ENCODE data around the gene CHMP1A.
"Not testable (repeated sequence)": the region's sequence is repeated elsewhere in the genome, so short reads cannot be mapped to it uniquely, and the experiment has no call there.

The CHMP1A gene

DNA sequence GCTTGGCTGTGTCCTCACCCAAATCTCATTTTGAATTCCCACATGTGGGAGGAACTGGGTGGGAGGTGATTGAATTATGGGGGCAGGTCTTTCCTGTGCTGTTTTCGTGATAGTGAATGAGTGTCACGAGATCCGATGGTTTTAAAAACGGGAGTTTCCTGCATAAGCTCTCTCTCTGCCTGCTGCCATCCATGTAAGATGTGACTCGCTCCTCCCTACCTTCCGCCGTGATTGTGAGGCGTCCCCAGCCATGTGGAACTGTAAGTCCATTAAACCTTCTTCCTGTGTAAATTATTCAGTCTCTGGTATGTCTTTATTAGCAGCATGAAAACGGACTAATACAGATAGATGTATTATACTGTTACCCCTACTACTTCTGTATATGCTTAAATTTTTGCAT lies 3.7 kb upstream of the CHMP1A start:
- no peak for DNase-seq (ENCODE audit: low read depth in 1 of 2, low spot score in 1 of 2)

DNA sequence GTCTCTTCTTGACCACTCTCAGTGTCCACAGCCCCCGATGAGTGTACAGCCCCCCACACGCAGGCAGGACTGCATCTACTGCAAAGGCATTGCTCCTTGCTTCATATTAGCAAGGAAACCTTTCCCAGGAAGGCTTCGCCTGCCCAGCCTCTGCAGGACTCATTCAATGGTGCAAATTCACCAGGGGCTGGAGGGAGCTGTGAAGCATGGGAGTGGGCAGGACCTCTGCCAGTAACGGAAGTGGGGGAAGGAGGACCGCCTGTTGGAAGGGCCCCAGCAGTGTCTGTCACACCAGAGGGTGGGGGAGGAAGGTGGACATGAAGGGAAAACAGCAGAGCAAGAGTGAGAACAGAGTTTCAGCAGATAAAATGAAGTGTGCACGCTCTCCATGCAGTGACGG lies 2.6 kb upstream of the CHMP1A start:
- DNase-seq (ENCODE audit: low read depth in 1 of 2, low spot score in 1 of 2), result no peak

DNA sequence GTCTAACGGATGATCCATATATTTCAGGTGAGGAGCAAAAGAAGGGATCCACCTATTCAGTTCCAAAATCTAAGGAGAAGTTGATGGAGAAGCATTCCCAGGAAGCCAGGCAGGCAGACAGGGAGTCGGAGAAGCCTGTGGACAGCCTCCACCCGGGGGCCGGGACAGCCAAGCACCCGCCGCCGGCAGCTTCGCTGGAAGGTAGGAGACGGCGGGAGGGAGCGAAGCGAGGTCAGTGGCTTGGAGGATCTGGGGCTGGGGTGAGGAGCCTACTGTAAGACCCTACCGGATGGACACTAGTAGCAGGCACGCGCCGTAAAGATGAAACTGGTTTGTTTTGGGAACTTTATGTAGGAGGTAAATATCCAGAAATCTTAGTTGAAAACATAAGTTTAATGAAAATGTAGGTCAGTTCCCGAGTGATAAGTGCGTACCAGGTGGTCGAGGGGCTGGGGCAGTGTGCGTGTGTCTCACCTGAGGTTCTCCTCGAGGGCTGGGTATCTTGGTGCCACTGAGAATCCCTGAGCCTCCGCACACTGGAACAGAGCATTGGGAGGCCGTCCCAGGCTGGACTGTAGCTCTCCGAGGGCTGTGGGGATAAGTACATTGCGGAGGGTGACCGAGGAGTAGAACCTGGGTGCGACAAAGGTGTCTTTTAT lies 842 bp upstream of the CHMP1A start:
- DNase-seq (ENCODE audit: low read depth in 1 of 2, low spot score in 1 of 2), result no peak

DNA sequence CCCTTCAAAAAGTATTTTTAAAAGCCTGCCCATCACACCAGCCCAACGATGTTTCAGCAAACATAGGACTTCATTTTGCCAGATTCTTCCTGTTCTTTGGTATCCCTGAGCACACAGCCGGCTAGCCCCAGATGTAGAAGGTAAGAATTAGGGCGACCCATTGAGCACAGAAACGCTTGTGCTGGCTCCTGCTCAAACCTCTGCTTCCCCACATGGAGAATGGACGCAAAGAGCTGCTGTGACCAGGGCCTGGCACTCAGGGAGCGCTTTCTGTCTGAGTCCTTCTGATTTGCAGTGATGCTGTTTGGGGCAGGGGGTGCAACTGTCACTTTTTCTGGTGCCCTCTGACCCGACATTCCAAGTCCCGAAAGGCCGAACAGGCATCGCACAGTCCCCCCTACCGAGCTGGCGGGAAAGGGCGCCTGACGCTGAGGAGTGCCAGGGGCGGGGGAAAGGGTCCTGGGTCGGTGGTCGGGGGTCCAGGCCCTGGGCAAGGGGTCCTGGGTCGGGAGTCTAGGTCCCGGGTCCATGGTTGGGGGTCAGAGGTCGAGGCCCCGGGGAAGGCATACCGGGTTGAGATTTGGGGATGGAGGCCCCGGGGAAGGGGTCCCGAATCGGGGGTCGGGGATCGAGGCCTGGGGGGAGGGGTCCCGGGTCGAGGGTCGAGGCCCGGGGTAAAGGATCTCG lies 930 bp downstream of the CHMP1A start:
- DNase-seq (ENCODE audit: low read depth in 1 of 2, low spot score in 1 of 2), result no peak

DNA sequence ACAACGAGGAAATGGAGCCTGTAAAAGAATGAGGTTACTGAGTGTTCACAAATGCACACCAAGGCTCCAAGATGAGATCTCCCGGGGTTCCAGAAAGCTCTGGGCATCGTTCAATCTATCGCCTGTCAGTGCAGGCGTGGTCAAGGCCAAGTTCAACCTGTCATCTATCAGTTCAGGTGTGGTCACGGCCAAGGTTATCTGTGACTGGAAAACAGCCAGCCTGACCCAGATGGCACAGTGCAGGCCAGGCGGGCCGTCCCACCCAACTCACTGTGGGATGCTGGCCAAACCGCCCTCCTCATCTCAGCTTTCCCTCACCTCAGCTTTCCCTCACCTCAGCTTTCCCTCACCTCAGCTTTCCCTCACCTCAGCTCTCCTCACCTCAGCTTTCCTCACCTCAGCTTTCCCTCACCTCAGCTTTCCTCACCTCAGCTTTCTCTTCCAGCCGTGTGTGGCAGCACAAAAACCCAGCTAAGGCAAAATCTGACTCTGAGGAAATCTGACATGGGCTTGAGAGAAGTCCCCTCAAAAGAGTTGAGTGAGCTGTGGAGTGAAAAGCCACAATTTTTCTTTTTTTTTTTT lies 2.4 kb downstream of the CHMP1A start:
- DNase-seq (ENCODE audit: low read depth in 1 of 2, low spot score in 1 of 2), result no peak

DNA sequence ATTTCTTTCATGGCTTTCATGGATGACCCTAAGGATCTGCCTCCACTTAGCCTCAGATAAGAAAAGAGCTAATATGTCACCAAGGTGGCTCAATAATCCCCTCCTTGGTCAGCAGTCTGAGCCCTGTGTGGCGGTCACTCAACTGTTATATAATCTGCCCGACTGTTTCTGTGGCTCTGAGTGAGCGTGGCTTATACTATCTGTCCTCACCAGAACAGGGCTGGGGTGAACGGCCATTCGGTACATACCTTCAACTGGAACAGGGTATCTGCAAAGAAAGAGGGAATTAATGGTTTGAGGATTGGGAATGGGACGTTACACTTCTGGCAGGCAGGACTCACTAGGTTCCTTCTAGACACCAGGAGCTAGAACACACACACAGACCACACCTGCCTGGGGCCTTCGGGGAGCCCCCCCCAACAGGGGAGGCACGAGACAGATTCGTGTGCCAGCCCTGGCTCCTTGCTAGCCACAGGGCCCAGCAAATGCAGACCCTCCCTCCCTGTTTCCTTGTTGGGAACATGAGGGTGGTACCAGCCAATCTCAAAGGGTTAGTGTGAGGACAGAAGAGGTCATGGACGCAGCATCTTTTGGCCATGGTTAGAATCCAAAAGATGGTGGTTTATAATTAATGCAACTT lies 3.7 kb downstream of the CHMP1A start:
- no peak for DNase-seq (ENCODE audit: low read depth in 1 of 2, low spot score in 1 of 2)

DNA sequence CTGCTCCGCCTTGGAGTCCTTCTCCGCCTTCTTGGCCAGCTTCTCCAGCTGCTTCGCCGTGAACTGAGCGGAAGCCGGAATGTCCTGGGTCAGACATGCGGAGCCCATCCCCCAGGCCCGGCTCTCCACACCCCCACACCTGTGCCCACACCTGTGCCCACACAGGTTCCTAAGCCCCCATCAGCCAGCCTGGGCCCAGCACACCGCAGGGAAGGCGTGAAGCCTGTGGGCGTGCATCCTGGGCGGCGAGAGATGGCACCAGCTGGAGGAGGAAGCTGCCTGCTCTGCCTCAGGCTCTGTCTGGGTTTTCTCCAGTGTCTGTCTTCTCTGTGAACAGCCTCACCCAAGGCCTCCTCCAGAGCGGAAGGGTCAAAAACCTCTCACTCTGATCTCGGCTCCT lies 5.9 kb downstream of the CHMP1A start:
- DNase-seq (ENCODE audit: low read depth in 1 of 2, low spot score in 1 of 2), result no peak

DNA sequence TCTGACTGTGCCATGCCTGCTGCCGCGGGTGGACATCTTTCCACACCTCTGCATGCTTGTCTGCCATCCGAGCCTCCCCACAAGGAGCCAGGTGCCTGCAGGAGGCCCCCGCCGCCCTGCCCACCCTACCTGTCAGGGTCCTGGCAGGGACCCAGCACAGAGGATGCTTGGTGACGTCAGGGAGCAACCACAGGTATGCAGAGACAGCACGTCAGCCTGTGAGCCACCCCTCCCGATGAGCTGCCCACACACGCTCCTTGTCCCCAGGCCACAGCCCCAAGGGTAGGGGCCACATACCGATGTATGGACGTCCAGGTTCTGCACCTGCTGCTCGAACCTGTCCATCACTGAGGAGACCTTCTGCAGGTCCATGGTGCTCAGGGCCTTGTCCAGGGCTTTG lies 10.6 kb downstream of the CHMP1A start:
- no peak for DNase-seq (ENCODE audit: low read depth in 1 of 2, low spot score in 1 of 2)

DNA sequence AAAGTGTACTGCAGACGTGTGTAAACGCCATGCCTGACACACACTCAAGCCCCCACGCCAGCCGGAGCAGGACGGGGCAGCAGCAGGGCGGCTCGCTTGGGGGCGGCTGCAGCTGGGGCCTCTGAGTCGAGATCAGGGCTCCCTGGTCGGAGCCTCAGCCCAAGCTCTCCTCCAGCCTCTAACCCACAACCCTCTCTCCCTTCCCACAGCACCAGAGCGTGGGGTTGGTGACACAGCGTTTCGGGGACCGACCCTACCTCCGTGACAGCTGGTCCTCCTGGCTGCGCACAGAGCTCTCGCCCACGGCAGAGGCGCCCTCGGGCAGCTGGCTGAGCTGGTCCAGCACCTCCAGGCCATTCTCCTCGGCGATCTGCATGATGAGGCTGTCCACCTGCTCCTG lies 11.2 kb downstream of the CHMP1A start:
- DNase-seq (ENCODE audit: low read depth in 1 of 2, low spot score in 1 of 2), result no peak

DNA sequence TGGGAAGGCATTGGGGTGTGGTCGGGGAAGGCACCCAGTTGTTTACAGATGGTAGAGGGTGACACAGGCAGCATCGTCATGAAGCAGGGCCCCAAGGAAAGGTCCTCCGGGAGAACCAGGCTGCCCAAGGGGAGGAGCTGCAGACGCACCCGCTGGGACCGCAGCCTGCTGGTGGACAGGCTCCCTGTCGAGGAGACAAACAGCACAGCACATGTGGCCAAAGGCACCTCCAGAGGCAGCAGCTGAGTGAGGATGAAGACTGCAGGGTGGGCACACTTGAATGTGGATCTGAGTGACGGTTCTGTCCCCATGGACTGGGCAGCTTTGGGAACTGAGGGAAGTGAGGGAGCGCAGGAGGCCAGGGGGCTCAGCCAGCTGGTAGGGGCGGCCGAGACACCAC lies 12.4 kb downstream of the CHMP1A start:
- DNase-seq (ENCODE audit: low read depth in 1 of 2, low spot score in 1 of 2), result no peak

DNA sequence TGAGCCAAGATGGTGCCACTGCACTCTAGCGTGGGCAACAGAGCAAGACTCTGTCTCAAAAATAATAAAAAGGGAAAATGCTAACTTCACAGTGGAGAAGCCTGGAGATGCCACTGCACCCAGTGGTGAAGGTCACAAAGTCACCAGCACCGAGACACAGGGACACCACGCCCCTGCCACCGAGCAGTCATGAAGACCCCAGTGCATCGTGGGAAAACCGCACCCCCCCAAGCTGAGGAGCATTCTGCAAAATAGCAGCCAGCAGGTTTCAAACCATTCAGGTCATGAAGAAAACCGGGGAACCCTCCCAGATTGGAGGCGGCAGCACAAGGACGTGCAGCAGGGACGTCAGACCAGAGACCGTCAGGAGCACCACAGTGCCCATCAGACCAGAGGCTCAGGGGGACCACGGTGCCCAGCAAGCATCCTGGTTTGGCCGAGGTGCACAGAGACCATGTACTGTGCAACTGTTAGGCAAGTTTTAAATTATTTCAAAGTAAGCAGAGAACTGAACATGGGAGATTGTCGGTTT lies 13.7 kb downstream of the CHMP1A start:
- DNase-seq (ENCODE audit: low read depth in 1 of 2, low spot score in 1 of 2), result no peak

DNA sequence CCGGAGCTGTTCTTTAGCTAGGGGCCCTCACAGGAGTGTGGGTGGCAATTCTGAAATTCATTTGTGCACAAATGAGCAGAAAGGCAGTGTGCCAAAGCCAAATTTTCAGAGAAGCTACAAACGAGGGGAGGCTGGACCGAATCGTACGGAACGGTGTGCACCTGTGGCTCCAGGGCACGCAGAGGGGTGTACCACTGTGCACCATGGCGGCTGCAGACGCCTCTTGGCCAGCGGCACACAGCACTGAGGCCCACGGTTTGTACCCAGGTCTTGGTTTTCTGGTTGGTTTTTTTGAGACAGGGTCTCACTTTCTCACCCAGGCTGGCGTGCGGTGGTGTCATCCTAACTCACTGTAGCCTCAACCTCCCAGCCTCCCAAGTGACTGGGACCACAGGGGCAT lies 14.9 kb downstream of the CHMP1A start:
- DNase-seq (ENCODE audit: low read depth in 1 of 2, low spot score in 1 of 2), result no peak

DNA sequence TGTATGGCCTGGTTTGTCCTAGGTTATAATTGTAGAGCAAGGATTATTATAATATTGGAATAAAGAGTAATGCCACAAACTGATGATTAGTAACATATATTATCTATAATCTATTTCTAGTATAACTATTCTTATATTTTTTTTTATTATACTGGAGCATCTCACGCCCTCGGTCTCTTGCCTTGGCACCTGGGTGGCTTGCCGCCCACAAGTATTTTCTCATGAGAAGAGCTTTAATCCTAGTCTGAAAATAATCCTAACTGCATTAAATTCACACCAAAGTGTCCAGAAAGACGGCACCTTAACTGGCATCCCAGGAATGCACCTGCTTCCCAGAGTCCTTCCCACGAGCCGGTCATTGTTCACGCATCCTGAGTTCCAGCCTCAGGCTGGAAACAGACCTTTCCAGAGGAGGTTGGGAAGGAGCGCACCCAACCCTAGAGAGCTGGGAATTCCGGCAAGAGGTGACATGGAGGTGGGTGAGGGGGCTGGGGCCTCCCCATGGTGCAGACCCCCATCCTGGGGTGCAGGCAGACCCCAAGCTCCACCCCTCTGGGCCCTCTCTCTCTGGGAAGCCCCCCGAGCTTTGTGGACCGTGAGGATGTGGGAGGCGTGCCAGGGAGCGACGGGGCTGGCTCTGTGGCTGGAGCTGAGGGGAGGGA lies 15.9 kb downstream of the CHMP1A start:
- no peak for DNase-seq (ENCODE audit: low read depth in 1 of 2, low spot score in 1 of 2)

DNA sequence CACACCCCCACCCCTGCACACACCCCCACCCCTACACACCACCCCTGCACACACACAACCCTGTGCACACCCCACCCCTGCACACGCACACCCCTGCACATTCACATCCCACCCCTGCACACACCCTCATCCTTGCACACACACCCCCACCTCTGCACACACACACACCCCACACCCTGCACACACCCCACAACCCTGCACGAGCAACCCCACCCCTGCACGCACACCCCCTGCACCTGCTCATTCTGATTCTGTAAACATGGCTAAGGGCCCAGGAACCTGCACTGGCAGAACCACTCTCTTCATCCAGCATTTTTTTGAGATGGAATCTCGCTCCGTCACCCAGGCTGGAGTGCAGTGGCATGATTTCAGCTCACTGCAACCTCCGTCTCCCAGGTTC lies 18.1 kb downstream of the CHMP1A start:
- no peak for DNase-seq (ENCODE audit: low read depth in 1 of 2, low spot score in 1 of 2)

DNA sequence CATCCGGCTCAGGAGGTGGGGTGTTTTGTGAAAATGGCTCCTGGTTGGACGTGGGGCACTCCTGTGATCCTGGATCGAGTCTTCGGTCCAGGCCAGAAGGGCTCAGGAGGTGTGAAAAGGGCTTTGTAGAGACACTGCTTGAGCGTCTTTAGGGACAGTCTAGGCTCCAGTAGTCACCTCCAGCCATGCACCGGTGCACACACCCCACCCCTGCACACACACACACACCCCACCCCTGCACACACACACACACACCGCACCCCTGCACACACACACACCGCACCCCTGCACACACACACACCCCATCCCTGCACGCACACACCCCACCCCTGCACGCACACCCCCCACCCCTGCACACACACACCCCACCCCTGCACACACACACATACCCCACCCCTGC lies 19.1 kb downstream of the CHMP1A start:
- no peak for DNase-seq (ENCODE audit: low read depth in 1 of 2, low spot score in 1 of 2)

DNA sequence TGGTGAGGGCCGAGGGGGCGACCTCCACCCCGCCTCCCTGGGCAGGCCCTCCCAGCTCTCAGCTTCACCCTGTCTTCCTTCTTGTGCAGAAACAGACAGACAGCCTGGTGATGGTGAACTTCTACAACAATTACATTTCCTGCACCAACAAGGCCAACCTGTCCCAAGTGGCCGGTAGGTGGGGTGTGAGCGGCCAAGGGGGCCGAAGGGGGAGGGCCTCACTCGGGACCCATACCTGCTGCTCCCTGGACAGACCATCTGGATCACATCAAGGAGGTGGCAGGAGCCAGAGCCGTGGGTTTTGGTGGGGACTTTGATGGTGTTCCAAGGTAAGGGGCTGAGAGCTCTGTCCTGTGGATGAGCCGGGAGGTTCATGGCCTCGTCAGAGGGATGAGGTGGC lies 20.1 kb downstream of the CHMP1A start:
- DNase-seq (ENCODE audit: low read depth in 1 of 2, low spot score in 1 of 2), result no peak

DNA sequence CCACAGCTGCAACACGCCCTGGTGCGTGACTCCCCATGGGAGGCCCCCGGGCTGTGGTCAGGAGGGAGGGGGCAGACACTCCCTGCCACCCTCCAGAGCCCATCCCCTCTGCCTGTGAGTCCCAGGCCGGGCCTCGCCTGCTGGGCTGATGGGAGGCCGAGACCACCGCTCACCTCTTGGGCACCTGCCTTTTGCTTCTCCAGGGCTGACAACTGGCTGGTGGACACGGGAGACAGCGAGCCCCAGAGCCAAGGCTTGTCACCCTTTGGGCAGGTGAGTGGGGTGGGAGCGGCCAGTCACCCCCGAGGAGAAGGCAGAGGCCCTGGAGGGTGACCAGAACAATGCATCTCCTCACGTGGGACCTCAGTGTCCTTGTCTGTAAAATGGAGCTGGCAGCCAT lies 20.8 kb downstream of the CHMP1A start:
- DNase-seq (ENCODE audit: low read depth in 1 of 2, low spot score in 1 of 2), result no peak

DNA sequence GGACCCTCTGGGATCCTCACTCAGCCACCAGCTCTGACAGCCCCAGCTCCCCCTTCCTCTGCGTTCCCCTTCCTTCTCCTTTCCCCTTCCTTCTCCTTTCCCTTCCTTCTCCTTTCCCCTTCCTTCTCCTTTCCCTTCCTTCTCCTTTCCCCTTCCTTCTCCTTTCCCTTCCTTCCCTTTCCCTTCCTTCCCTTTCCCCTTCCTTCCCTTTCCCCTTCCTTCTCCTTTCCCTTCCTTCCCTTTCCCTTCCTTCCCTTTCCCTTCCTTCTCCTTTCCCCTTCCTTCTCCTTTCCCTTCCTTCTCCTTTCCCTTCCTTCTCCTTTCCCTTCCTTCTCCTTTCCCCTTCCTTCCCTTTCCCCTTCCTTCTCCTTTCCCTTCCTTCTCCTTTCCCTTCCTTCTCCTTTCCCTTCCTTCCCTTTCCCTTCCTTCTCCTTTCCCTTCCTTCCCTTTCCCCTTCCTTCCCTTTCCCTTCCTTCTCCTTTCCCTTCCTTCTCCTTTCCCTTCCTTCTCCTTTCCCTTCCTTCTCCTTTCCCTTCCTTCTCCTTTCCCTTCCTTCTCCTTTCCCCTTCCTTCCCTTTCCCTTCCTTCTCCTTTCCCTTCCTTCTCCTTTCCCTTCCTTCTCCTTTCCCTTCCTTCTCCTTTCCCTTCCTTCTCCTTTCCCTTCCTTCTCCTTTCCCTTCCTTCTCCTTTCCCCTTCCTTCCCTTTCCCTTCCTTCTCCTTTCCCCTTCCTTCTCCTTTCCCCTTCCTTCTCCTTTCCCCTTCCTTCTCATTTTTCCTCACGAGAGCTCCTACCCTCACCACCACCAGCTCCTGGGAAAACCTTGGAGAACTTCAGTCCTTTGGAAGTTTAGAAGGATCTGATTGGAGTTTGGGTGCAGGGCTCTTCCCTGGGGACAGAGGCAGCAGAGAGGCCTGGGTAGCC lies 22.8 kb downstream of the CHMP1A start:
- DNase-seq (ENCODE audit: low read depth in 1 of 2, low spot score in 1 of 2), result not testable (repeated sequence)

DNA sequence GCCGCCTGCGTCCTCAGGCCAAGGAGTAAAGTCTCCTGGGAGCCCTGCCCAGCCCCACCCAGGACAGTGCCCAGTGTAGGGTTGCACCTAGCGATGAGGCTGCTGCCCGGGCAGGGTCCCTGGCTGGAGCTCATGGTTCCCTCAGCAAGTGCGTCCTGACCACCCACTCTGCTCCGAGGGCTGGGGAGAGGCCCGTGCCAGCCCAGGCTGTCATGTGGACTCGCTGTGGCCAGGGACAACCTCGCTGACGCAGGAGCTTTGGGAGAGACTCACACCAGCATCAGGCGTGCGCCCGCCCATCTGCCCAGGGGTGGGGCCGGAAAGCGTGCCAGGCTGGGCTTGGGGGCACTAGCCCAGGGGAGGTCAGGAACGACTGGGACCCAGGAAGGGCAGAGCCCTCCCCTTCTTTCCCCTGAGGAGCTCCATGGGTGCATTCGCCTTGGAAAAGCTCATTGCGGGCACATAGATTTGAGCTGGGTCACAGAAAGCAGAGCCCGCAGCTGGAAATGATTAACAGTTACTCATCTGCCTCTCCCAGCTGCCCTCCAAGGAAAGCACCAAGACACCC lies 24.4 kb downstream of the CHMP1A start:
- no peak for DNase-seq (ENCODE audit: low read depth in 1 of 2, low spot score in 1 of 2)

Data from stimulated activated CD4-positive, alpha-beta T cell treated with anti-CD3 and anti-CD28 coated beads, Interleukin-15, amount 100 ng/mL, for 1 hour (primary cell).